Measurements from ENCODE around the gene TPK1.

Gene TPK1

DNA sequence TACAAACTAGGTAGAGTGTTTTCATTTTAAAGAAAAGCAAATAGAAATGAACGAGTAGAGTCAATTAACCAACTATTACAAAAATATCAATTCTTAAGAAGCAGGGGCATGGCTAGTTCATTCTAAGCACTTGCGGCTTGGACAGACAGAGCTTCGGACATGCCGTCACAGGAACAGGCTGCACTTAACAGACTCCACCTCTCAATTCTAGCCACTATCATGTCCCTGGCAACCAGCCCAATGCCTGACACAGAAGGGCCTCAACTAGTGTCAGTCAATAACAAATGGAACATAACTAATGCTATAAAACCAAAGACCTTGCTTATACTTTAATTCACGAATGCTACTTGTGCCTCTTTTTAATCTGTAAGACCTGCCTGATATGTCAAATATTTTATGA, 74.4 kb downstream of the TPK1 start:
- TF ChIP-seq, protein P1, sequence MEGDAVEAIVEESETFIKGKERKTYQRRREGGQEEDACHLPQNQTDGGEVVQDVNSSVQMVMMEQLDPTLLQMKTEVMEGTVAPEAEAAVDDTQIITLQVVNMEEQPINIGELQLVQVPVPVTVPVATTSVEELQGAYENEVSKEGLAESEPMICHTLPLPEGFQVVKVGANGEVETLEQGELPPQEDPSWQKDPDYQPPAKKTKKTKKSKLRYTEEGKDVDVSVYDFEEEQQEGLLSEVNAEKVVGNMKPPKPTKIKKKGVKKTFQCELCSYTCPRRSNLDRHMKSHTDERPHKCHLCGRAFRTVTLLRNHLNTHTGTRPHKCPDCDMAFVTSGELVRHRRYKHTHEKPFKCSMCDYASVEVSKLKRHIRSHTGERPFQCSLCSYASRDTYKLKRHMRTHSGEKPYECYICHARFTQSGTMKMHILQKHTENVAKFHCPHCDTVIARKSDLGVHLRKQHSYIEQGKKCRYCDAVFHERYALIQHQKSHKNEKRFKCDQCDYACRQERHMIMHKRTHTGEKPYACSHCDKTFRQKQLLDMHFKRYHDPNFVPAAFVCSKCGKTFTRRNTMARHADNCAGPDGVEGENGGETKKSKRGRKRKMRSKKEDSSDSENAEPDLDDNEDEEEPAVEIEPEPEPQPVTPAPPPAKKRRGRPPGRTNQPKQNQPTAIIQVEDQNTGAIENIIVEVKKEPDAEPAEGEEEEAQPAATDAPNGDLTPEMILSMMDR (IDR thresholded peaks at IDR 0.05) = no peak

DNA sequence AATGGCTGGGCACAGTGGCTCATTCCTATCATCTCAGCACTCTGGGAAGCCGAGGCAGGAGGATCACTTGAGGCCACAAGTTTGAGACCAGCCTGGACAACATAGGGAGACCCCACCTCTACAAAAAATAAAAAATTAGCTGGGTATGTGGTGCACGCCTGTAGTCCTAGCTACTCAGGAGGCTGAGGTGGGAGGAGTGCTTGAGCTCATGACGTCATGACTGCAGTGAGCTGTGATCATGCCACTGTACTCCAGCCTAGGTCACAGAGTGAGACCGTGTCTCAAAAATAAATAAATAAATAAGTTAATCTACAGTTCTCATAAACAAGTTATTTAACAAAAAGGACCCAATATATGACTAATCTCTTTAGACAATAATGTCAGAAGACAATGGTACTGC, 76.2 kb downstream of the TPK1 start:
- TF ChIP-seq, protein P1 (IDR thresholded peaks at IDR 0.05) = no peak

DNA sequence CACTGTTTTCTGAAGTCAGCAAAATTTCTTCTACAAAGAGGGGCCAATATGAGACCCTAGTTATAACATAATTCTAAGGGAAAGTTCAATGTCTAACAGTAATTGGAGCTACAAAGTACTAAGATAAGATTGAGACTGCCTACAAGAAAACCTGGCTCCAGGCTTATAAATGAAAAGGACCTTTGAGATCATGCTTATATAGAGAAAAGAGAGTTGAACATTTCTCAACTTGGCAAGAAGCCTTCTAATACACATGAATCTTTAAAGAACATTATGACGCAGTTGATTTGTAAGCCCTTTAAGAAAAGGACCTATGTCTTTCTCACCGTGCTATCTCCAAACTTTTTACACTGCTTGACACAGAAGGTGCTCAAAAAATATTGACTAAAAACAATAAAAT, 87.9 kb downstream of the TPK1 start:
- TF ChIP-seq, protein P1 (IDR thresholded peaks at IDR 0.05) = no peak

DNA sequence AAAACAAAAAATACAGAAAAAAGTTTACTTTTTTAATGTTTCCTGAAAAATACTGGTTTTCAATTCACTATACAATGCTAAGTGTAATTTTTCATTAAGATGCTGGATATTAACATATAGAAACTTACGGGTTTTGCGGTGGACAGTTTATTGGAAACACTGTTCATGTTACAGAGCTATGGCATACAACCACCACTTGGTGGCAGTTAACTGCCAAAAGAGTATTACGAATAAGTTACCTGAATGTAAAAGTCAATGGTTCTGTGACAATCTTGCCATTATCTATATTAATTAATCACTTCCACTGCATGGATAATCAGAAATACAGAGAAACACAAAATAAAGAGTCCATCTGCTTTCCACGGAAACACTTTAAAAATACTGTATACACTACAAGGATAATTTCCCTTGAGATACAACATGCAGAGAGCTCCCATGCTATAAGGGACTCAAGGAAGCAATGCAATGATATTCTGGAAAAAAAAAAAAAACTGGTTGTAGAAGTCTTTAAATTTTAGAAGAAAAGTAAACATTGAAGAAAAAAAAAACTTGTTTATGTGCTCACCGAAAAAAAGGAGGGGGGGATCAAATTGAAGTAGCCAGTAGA, 97.0 kb downstream of the TPK1 start:
- TF ChIP-seq, protein P1 (IDR thresholded peaks at IDR 0.05) = peak; percentile 84

DNA sequence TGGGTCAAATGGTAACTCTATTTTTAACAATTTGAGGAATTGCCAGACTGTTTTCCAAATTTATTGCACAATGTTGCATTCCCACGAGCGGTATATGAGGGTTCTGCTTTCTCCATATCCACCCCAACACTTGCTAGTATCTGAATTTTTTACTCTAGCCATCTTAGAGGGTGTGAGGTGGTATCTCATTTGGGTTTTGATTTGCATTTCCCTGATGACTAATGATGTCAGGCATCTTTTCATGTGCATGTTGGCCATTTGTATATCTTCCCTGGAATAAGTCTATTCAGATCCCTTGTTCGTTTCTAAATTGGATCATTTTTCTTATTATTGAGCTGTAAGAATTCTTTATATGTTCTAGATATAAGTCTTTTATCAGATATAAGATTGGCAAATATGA, 97.7 kb downstream of the TPK1 start:
- TF ChIP-seq, protein P1 (IDR thresholded peaks at IDR 0.05) = no peak

DNA sequence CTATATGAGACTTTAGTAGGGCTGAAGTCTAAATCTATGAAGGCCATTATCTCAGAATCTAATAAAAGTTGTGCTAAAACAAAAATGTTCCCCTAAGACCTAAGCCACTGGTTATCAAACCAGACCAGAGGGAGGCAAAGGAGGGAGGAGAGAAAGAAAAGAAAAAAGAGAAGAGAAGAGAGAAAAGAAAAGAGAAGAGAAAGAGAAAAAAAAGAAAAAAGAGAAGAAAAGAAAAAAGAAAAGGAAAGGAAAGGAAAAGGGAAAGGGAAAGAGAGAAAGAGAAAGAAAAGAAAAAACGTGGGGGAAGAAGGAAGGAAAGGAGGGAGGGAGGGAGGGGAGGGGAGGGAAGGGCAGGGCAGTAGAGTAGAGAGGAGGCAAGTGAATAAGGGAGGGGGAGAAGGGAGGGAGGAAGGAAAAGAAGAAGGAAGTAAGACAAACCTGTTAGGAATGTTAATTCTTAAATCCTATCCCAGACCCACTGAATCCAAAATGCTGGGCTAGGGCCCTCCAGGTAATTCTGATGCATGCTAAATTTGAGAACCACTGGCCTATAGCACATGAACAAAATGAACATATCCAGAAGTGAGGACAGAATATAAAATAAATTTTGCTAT, 98.9 kb downstream of the TPK1 start:
- TF ChIP-seq, protein P1 (IDR thresholded peaks at IDR 0.05) = no peak

DNA sequence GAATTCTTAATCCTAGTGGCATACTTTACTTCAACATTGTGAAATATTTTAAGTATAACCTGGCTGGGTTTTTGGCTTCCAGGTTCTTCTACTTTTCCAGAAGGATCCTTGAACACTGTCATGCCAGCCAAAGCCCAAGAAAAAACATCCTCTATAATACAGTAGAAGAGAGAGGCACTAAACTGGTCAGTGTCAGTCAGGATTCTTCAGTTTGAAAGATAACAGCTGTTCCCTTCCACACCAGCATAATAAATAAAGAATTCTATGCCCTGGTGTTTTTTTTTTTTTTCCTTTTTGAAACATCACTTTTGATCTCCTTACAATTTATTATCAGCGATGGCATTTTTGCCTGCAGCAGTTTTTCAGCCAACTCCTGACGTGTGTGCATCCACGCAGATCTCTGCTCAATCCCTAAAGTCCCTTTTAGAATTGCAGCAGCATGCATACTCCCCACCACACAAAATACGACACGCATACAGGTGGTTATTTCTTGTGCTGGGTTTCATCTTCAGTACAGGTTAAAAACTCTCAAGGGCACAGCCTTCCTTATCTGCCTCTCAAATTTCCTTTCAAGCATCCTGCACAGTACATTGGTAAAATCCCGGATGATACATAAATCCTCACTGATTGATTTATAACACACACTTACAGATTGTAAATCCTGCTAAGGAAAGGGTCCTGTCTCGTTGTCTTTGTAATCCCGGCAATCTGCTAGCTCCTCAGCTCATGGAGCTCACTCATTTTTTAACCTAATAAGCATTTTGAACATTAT, 100.2 kb downstream of the TPK1 start:
- TF ChIP-seq, protein P1 (IDR thresholded peaks at IDR 0.05) = no peak
